Stimulated activated CD8-positive, alpha-beta memory T cell treated with anti-CD3 and anti-CD28 coated beads, Interleukin-4, amount 100 ng/mL, for 24 hours (primary cell): ENCODE results near the gene TBC1D14.
"Not testable (repeated sequence)": the region's sequence is repeated elsewhere in the genome, so short reads cannot be mapped to it uniquely, and the experiment has no call there.

Source experiments
- DNase-seq: peaks from one replicate; pipeline ENCODE4 v3.0.0-alpha.2; 2020; ENCODE audit warnings: low read depth

Gene TBC1D14

DNA sequence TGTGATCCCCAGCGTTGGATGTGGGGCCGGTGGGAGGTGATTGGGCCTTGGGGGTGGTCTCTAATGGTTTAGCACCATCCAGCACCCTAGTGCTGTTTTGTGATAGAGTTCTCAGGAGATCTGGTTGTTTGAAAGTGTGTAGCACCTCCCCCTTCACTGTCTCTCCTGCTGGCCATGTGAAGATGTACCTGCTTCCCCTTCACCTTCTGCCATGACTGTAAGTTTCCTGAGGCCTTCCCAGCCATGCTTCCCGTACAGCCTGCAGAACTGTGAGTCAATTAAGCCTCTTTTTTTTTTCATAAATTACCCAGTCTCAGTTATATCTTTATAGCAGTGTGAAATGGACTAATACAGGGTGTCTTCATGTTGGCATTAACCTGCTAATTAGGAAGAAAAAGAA, 19.3 kb upstream of the TBC1D14 start:
- no peak for DNase-seq

DNA sequence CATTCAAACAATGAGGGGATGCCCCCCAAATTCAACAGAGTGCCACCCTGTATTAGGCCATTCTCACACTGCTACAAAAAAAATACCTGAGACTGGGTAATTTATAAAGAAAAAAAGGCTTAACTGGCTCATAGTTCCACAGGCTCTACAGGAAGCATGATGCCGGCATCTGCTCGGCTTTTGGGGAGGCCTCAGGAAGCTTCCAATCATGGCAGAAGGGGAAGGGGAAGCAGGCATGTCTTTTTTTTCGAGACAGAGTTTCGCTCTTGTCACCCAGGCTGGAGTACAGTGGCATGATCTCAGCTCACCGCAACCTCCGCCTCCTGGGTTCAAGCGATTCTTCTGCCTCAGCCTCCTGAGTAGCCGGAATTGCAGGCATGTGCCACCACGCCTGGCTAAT, 18.7 kb upstream of the TBC1D14 start:
- DNase-seq, result not testable (repeated sequence)

DNA sequence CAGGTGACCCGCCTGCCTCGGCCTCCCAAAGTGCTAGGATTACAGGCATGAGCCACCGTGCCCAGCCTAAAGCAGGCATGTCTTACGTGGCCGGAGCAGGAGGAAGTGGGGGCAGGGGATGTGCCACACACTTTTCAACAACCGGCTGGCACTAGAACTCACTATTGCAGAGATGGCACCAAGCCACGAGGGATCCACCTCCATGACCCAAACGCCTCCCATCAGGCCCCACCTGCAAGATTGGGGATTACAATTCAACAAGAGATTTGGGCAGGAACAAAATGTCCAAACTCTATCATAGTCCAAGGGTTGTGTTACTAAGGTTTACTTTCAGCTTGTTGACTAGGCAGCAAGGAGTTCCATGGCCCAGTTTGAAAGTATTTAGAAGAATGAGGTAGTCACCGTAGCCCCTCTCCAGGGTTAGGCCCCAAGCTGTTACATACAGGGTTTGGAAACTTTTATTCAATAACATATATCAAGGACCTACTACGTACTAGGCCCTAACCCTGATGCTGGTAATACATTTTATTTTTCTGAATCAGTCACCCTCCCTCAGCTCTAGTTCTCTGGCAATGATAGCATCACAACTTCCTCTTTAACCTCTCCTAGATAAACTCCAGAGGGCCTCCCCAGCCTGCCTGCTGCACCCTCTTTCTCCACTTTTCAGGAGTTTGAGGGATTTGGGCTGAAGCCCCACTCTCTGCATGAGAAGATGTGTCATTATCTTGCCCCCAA, 18.0 kb upstream of the TBC1D14 start:
- no peak for DNase-seq

DNA sequence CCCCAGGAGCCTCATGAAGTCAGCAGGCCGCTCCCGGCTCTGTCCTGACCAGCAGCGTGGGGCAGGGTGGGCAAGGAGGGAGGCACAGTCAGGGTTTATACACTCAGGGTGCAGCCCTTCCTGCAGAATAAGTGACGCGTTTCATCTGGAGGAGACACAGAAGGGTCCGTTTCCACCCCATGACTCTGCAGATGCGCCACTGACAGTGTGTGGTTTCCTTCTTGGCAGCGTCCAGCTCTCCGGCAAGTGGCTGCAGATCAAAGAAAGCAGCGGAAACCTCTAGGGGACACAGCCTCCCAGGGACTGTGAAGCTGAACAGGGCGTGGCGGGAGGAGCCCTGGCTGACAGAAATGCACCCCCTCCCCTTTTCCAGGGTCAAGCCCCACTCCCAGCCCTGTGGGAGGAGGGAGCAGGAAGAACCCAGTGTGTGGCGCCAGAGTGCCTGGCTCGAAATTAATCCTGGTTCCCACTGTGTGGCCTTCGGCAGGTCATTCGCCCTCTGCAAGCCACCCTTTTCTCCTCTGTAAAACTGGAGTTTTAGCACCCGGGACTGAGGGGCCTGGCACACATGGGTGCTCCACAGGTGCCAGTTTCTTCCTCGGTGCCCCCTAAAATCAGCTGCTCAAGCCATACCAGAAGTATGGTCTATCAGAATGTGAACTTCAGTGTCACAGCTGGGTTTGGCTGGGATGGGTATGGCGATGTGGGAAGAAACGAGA, 17.3 kb upstream of the TBC1D14 start:
- no peak for DNase-seq

DNA sequence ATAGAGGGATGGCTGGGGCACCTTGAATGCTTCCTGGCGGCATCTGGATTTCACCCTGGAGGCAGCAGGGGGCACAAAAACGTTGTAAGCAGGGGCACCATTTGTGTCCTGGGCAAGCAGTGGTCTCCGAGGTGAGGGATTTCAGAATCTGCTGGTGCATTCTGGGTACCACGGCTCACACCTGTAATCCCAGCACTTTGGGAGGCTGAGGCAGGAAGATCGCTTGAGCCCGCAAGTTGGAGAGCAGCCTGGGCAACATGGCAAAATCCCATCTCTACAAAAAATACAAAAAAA, 16.8 kb upstream of the TBC1D14 start:
- DNase-seq, result no peak

DNA sequence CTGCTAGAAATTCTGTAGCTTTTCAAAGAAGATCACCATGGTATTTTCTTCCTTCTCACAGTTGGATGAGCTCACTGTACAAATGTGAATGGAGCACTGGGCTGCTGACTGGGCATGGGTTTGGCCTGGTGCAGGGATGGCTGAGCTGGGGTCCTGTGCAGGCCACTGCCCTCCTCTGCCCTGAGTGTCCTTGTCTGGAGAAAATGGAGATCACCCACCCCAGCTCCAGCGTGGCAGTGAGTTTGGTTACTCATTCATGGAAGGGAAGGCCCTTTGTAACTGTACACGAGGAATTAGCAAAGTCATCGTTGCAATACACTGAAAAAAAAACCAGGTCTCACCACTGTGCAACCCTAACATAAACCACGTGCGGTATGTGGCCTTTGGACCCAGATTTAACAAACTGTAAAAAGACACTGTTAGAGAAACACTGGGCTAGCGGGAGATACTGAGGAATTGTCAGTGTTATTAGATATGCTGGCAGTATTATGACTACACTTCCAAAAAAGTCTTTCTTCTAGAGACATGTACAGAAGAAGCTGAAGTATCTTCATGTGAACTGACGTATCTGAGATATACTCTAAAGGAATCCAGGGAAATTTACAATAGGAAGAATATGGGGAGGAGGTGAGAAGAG, 16.1 kb upstream of the TBC1D14 start:
- no peak for DNase-seq

DNA sequence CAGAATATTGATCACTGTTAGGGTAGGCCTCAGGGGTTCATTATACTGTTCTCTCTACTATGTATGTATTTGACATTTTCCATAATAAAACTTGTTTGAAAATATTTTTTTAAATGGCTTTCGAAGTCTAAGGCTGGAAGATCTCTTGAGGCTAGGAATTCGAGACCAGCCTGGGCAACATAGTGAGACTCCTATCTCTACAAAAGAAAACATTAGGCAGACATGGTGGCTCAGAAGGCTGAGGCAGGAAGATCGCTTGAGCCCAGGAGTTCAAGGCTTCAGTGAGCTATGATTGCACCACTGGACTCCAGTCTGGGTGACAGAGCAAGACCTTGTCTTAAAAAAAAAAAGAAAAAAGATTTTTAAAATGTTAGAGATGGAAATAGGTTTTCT, 15.5 kb upstream of the TBC1D14 start:
- DNase-seq, result no peak

DNA sequence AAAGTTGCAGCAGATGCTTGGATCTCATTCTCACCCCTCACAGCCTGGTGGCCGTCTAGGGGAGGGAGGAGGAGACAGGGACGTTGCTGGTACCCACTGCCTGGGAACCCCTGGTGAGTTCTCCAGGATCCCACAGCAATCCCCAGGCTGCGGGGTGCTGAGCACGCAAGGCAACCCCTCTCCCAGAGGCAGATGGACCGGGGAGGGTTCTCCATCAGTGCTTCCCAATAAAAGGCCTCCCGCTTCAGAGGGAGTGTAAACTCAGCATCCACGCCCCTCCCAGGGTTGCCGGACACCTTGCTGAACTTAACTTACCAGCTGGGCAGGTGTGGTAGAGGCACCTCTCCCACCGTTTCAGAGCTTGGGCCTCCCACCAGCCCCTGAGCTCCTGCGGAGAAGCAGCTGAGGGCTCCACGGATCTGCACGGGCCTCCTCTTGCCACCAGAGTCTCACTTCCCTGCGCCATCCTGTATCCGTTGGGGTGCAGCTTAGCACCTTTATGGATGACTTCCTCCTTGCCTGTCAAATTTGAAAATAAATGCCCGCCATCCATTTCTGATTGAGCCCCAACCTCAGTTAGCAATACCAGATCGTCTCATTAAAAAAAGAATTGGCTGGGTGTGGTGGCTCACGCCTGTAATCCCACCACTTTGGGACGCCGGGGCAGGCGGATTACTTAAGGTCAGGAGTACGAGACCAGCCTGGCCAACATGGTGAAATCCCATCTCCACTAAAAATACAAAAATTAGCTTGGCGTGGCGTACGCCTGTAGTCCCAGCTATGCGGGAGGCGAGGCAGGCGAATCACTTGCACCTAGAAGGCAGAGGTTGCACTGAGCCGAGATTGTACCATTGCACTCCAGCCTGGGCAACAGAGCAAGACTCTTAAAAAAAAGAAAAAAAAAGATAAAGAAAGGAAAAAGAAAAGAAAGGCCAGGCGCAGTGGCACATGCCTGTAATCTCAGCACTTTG, 14.8 kb upstream of the TBC1D14 start:
- no peak for DNase-seq

DNA sequence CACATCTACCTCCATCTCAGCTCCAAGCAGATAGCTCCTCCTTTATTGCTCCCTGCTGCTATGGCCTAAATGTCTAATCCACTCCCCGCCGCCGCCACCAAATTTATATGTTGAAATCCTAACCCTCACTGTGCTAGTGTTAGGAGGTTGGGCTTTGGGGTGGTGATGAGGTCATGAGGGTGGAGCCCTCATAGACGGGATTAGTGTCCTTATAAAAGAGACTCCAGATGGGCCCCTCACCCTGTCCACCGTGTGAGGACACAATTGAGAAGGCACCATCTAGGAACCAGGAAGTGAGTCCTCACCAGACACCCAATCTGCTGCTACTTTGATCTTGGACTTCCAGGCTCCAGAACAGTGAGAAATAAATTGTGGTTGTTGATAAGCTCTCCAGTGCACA, 13.6 kb upstream of the TBC1D14 start:
- DNase-seq, result no peak

DNA sequence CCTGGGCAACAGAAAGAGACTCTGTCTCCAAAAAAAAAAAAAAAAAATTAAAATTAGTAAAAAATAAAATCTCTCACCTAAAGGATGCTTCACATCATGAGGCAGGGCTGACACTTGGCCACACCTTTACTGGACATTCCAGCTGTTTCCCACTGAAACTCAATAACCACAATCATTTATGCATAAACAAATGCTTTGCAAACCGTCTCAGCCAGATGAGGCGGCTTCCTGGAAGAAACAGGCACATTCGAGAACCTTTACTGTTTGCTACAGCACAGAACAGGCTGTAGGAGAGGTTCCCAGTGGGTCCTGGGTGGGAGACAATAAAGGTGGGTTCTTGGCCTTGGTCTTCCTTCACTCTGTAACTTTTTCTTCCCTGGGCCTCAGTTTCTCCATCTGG, 10.9 kb upstream of the TBC1D14 start:
- no peak for DNase-seq

DNA sequence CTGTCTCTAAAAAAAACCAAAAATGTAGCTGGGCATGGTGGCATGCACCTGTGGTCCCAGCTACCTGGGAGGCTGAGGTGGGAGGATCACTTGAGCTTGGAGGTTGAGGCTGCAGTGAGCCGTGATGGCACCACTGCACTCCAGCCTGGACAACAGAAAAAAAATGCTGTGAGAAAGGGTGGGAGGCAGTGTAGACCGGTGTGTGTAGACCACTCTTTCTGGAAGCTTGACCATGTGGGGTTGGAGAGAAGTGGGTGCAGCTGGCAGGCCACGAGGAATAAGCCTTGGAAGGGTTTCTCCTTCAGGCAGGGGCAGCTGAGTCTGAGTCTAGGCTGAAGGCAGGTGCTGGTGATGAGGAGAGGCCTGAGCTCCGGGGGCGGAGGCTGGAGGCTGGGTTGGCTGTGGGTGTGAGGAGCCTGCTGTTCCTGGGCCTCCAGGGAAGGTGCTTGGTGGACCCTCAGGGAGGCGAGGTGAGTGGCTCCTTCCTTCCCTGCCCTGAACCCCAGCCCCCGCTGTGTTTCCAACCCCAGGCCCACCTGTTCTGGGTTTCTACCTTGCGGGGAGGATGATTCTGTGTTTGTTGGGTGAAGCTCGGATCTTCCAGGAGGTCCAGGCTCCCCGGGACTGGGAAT, 9.3 kb upstream of the TBC1D14 start:
- DNase-seq, result no peak

DNA sequence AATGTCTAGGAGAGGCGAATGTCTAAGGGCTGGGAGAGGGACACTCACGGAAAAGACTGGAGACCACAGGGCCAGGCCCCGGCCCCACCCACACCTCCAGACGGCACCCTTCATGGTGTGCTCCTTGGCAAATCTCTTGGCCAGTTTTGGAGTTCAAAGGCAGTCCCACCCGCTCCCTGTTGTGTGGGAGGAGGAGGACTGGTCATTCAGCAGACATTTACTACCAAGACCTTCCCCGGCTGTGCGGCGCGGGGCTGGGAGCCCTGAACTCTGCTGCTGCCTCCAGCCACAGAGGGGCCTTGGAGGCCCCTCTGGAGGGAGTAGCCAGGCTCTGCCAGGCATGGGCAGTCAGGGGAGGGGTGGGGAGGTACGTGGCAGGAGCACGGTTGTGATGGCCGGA, 8.7 kb upstream of the TBC1D14 start:
- no peak for DNase-seq

DNA sequence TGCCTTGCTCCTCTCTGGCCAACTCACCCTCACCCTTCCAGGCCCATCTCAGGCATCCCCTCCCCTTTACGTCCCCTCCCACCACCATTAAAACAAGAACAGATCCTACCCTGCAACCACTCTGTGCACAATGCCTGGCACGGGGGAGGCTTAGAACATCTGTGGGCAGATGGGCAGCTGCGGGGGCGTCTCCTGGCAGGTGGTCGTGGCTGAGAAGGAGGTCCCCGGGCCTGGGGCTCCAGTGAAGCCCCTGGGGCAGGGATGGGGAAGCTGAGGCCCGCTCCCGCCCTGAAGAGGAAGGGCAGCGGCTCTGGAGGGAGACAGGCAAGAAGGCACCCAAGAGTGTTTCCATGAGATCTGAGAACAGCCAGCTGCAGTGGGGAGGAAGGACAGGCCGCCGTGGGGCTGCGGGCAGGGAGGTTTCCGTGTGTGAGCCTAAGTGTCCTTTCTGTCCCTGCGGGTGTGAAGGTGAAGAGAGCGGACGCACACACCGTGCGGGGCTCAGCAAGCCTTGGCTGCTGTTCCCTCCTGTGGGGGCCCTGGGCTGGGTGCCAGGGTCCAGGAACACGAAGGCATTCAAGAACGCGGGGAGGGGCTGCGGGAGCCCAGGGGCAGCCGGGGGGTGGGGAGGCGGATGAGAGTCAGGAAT, 7.8 kb upstream of the TBC1D14 start:
- DNase-seq, result no peak

DNA sequence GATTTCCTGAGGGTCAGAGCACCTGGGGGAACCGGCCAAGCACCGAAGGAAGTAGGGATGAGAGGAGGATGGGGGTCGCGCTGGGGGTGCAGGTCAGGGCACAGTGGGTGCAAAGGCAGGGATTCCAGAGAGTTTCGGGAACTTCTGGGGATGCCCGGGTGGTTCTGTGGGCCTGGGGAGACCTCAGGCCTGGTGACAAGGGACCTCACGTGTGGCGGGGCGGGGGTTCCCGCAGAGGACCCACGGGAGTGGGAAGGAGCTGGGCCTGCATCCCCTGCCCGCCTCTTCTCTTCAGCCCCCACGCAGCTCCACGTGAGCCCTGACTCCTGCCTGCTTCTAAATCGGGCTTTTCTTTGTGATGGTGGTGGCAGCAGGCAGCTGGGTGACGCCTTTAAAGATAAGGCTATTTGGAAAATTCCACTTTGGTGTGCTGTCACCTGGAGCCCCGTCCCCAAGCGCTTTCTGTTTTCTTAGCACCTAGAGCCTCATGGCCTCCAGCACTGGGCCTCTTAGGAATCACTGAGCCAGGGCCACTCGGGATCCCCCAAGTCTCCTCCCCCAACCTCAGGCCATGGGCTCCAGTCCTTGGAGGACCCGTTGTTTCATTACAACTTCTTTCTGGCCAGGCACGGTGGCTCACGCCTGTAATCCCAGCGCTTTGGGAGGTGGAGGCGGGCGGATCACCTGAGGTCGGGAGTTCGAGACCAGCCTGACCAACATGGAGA, 7.1 kb upstream of the TBC1D14 start:
- no peak for DNase-seq

DNA sequence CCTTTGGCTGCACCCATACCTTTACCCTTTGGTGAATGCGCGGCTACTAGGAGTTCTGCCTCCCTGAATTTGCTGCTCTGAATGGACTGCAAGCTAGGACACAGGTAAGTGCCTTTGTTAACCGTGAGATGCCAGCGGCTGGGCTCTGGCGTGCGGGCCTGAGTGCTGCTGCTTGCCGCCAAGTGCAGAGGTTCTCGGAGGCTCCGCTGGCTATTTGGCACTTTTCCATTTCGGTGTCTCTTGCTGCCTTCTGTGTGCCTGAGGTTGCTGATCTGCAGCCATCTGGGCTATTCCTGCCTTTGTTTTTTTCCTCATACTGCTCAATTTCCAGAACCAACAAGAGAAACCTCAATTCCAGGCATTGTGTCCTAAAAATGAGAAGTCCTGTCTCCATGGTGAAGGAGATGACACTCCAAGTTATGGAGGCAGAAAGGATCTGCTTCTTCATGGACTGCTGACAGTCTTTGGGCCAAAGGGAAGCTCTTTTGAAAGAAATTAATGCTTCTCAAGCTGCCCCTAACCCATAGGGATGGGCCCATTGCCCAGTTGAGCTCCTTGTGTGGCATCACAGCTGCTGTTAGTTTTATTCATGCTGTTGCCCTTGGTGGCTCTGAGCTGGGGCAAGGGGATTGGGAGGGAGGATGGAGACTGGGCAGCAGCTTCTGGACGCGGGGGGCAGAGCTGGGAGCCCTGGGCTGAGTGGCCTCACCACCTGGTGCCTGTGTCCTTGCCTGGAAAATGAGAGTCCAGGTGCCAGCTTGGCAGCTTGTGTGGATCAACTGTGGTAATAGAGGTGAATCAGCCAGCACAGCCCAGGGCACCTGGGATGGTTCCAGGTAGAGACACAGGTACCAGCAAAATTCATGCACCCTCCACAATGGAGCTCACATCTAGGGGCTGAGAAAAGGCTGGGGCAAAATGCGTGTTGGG, 3.8 kb upstream of the TBC1D14 start:
- DNase-seq, result no peak

DNA sequence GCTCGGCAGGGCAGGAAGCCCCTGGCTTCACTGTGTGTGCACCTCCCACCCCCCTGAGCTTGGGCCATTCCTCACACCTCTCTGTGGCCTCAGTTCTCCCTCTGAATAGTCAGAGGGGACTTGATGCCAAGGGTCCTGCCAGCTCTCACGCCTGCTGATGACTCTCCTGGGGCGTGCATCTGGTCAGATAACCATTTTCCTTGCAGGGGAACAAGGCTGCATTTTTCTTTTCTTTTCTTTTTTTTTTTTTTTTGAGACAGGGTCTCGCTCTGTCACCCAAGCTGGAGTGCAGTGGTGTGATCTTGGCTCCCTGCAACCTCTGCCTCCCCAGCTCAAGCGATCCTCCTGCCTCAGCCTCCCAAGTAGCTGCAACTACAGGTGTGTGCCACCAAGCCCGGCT, 3.1 kb upstream of the TBC1D14 start:
- not testable (repeated sequence) for DNase-seq

DNA sequence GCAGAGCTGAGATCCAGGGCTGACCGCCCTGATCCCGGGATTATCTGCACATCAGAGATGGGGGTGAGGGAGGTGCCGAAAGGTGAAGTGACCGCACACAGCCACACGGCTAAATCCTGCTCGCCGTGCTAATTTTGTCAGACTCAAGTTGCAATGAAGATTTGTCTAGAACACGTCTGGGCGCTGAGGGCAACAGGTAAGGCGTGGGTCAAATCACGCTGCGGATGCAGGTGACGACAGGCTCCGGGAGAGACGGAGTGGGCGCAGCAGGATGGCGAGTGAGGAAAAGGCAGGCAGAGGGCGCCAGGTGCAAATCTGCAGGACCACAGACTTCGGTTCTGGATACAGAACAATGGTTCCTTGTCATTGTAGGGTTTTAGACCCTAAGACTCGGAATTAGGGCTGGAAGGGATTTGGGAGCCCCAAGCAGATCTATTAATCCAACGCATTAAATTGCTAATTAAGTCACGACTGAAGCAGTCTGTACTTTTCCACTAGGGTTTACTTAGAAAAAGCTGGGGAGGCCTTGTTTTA, 1.9 kb upstream of the TBC1D14 start:
- no peak for DNase-seq

DNA sequence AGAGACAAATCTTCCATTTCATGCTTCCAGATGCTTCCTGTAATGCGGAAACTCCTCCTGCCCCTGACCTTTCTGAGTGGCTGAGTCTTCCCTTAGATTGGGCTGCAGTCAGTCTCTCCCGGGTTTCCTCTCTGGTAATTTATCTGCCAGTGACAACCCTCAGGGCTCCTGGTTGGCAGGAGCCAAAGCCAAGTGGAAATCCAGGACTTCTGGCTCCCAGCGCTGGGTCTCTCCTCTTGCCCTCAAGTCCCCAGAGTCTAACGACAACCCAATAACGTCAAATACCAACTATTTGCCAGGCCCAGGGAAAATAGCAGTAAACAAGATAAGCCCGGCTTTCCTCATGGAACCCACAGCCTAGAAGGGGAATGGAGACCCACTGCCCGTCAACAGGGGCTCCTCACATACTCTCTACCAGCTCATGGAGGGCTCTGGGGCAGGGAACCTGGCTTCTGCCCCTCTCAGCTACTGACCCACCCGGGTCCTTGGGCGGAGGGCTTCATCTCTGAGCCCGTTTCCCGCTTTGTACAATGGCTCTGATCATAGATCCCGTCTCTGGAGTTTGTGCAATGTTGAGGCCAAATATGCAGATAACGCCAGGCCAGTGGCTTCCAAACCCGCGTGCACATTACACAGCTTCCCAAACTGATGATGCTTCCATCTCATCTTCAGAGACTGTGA, 1.1 kb upstream of the TBC1D14 start:
- no peak for DNase-seq

DNA sequence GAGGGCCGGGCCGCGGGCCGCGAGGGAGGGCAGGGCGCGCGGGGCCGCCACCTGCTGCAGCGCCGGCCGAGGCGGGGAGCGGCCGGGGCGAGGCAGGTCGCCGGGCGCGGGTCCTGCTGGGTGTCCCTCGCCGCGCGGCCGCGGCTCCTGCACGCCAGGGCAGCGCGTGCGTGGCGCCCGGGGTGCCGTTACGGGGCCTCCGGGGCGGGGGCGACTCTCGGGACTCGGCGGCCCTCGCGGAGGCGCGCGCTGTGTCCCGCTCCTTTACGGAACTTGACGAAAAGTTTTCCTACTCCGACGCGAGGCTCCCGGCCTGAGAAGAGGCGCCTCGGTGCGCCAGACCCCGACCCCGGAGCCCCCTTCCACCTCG, 329 bp downstream of the TBC1D14 start:
- DNase-seq, result no peak
